ENCODE results near the gene NPAS1. TPM values are rescaled to one million over a fixed set of nuclear protein-coding genes. Genes with fewer than 3 reads are reported as not detected.
A peak's percentile ranks its signal among the peaks of the same experiment; 100 is the strongest.

Gene NPAS1
- total RNA-seq, 1 donor from 2014 or later: 1.7 TPM

DNA sequence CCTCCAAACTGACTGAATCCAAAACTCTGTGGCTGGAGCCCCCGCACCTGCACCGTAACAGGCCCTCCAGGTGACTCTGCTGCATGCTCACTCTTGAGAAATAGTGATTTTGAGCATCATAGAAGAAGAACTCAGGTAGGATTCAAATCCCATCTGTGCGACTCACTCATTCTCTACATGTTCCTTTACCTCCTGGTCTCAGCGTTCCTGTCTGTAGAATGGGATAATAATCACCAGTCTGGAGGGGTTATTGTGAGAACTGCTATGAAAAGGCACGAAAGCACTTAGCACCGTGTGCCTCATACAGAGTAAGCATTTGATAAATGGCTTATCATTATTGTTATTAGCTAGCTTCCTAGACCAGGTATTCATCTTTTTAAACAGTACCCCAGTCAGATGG, 36.5 kb upstream of the NPAS1 start:
- peaks cover 11% of the 10 kb centered on the region for H3K9me3 Mint-ChIP-seq (ENCODE audit: unreplicated experiment)
- TF ChIP-seq, protein P1, sequence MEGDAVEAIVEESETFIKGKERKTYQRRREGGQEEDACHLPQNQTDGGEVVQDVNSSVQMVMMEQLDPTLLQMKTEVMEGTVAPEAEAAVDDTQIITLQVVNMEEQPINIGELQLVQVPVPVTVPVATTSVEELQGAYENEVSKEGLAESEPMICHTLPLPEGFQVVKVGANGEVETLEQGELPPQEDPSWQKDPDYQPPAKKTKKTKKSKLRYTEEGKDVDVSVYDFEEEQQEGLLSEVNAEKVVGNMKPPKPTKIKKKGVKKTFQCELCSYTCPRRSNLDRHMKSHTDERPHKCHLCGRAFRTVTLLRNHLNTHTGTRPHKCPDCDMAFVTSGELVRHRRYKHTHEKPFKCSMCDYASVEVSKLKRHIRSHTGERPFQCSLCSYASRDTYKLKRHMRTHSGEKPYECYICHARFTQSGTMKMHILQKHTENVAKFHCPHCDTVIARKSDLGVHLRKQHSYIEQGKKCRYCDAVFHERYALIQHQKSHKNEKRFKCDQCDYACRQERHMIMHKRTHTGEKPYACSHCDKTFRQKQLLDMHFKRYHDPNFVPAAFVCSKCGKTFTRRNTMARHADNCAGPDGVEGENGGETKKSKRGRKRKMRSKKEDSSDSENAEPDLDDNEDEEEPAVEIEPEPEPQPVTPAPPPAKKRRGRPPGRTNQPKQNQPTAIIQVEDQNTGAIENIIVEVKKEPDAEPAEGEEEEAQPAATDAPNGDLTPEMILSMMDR (IDR thresholded peaks at IDR 0.05; ENCODE audit: partially characterized antibody, unreplicated experiment): no peak
- DNase-seq: no peak
- no peak overlapping the region for H3K4me3 Mint-ChIP-seq (ENCODE audit: unreplicated experiment)
- H3K36me3 Mint-ChIP-seq (ENCODE audit: unreplicated experiment): no peaks in the 10 kb centered on the region
- H3K4me1 Mint-ChIP-seq (ENCODE audit: low read depth, unreplicated experiment): peaks cover 37% of the 10 kb centered on the region
- peaks cover 4% of the 10 kb centered on the region for H3K27me3 Mint-ChIP-seq (ENCODE audit: unreplicated experiment)
- H3K27ac Mint-ChIP-seq (ENCODE audit: unreplicated experiment): no peak overlapping the region

DNA sequence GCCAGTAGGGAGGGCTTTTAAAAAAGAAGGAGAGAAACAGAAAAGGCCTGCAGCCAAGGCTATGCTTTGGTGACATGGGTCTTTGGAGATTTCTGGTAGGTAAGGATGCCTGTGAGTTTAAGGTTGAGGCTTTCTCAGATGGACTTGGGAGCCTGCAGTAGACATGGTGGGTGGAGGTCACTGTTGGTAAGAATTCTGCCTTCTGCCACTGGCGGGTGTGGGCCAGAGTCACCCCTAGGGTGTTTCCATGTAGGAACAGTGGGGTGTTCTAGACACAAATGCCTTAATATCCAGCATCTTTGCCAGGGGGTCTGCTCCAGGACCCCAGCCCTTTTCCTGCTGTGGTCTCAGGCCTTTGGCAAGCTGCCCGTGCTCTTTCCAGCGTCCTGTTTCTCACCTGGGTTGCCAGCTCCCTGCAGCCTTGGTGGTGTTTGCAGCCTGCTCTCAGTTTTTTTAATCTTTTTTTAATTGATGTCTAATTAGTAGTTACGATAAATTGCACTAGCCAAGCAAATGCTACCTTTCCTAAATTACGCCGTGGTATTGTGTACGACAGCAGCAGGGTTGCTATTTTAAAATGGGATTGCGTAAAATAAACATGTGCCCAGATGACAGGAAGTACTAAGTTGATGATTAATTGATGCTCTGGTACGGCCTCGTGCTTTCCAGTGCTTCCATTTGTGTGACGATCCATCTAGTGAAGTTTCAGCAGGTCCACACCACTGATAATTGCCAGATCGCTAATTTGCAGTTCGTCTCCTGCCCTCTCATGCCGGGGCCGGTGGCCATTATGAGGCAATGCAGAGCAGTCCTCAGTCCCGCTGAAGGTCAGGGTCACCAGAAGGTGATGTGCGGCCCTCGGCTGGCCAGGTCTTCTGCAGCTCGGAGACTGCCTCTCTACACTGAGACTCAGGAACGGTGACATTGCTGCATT, 35.3 kb upstream of the NPAS1 start:
- Mint-ChIP-seq H3K4me1 (ENCODE audit: low read depth, unreplicated experiment) (peaks cover 32% of the 10 kb centered on the region), H3K27me3 (ENCODE audit: unreplicated experiment) (peaks cover 6% of the 10 kb centered on the region), H3K36me3 (ENCODE audit: unreplicated experiment) (no peaks in the 10 kb centered on the region), H3K4me3 (ENCODE audit: unreplicated experiment) (peak overlapping the region; percentile 73), H3K27ac (ENCODE audit: unreplicated experiment) (peak overlapping the region; percentile 94), H3K9me3 (ENCODE audit: unreplicated experiment) (peaks cover 11% of the 10 kb centered on the region)
- peak; percentile 49 for DNase-seq
- TF ChIP-seq, protein P1 (IDR thresholded peaks at IDR 0.05; ENCODE audit: partially characterized antibody, unreplicated experiment): no peak

DNA sequence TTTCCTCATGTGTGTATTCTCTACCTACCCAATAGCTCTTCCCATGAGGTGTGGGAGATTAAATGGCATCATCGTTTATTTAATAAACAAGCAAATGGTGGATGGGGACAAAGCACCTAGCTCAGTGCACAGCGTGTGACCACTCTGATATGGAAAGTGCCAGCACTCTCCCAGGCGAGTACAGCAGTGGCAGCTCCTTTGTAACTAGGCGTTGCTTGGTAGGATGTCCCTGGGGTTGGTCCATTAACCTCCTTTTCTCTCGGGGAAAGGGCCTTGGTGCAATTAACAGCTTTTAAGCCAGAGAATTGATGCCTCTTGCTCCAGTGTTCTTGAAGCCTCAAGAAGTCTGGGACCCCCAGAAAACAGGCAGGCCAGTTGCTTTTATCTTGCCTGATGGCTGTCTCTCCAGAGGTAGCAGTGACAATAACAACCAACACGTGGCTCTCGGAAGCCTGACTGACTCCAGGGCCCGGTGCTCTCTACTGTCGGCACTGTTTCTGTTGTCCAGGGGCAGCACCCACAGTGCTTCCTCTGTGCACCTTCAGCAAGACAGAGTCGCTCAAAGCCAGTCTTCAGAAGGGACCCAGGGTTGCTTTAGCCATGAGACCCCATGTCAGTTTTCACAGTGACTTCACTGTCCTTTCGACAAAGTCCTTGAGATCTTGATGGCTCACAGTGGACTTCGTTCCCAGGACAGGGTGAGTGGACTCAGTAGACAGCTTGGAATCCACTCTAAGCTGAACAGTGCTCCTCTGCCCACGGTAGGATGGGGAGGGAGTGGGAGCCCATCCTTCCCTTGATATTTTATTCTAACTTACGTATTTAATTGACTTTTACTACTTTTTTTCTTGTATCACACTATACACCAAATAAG, 33.9 kb upstream of the NPAS1 start:
- Mint-ChIP-seq H3K9me3 (ENCODE audit: unreplicated experiment) (peaks cover 5% of the 10 kb centered on the region), H3K27ac (ENCODE audit: unreplicated experiment) (peak overlapping the region; percentile 94), H3K4me1 (ENCODE audit: low read depth, unreplicated experiment) (peaks cover 32% of the 10 kb centered on the region), H3K4me3 (ENCODE audit: unreplicated experiment) (peak overlapping the region; percentile 73), H3K27me3 (ENCODE audit: unreplicated experiment) (peaks cover 12% of the 10 kb centered on the region), H3K36me3 (ENCODE audit: unreplicated experiment) (no peaks in the 10 kb centered on the region)
- TF ChIP-seq, protein P1 (IDR thresholded peaks at IDR 0.05; ENCODE audit: partially characterized antibody, unreplicated experiment): no peak
- peak; percentile 64 for DNase-seq

DNA sequence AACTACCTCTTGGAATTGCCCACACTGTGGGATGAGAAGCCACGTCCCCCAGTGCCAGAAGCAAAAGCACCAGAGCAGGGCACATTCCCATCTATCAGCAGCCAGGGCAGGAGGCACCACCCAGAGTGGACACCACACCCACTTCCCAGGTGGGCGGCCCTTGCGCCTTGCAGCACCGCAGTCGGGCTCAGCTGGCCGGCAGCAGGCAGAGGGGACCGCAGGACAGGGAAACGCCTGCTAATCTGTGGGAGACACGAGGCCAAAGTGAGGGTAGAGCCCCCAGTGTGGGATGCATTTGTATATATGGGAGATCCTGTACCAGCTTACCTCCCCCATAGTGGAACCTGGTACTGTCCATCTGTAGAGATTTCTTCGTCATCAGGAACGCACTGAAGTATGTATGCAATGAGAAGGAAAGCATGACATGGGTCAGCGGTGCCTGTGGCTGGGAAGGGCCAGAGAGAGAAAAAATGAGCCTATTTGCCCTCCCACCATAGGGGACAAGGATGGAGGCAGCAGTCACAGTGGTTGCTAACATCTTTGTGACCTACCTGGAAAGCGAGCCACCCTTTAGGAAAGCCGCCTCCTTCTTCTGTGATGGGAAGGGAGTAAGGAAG, 30.9 kb upstream of the NPAS1 start:
- Mint-ChIP-seq H3K9me3 (ENCODE audit: unreplicated experiment) (peaks cover 6% of the 10 kb centered on the region), H3K27me3 (ENCODE audit: unreplicated experiment) (peaks cover 20% of the 10 kb centered on the region), H3K4me3 (ENCODE audit: unreplicated experiment) (no peak overlapping the region), H3K36me3 (ENCODE audit: unreplicated experiment) (no peaks in the 10 kb centered on the region), H3K27ac (ENCODE audit: unreplicated experiment) (no peak overlapping the region), H3K4me1 (ENCODE audit: low read depth, unreplicated experiment) (peaks cover 44% of the 10 kb centered on the region)
- TF ChIP-seq, protein P1 (IDR thresholded peaks at IDR 0.05; ENCODE audit: partially characterized antibody, unreplicated experiment): no peak
- no peak for DNase-seq
